RWPE2 (cell line): ENCODE results near the gene COPE.

ENCODE experiments used
- ATAC-seq: fragments of 200-7000 bp; cut with Tn5 transposase; 3 replicates; pipeline ENCODE4 v1.9.1; 2021; ENCODE audit warnings: low read depth
- DNase-seq: peaks from one replicate; pipeline ENCODE4 v3.0.0-alpha.2; 2020; ENCODE audit warnings: low spot score
- H3K27ac ChIP-seq: fragments of 450-650 bp; 2 replicates; pipeline ENCODE4 v1.5.1; 2017; ENCODE audit warnings: mild to moderate bottlenecking; ENCODE audit not compliant: poor library complexity, severe bottlenecking
- H3K27me3 ChIP-seq: fragments of 250-450 bp; sonication (Bioruptor Pico); 2 replicates; pipeline ENCODE4 v1.5.1; 2021; ENCODE audit warnings: mild to moderate bottlenecking, moderate library complexity; ENCODE audit not compliant: insufficient read depth, poor library complexity, severe bottlenecking
- H3K36me3 ChIP-seq: fragments of 250-450 bp; sonication (Bioruptor Pico); 2 replicates; pipeline ENCODE4 v1.5.1; 2020; ENCODE audit warnings: low read depth, mild to moderate bottlenecking, moderate library complexity
- H3K4me1 ChIP-seq: fragments of 250-450 bp; sonication (Bioruptor Pico); 2 replicates; pipeline ENCODE4 v1.5.1; 2021; ENCODE audit warnings: mild to moderate bottlenecking, moderate library complexity; ENCODE audit not compliant: insufficient read depth, poor library complexity, severe bottlenecking
- H3K4me3 ChIP-seq: fragments of 250-450 bp; sonication (Bioruptor Pico); 2 replicates; pipeline ENCODE4 v1.5.1; 2021; ENCODE audit warnings: mild to moderate bottlenecking, moderate library complexity; ENCODE audit not compliant: severe bottlenecking
- H3K9me3 ChIP-seq: fragments of 250-450 bp; sonication (Bioruptor Pico); 2 replicates; pipeline ENCODE4 v1.5.1; 2021; ENCODE audit warnings: mild to moderate bottlenecking, moderate library complexity; ENCODE audit not compliant: severe bottlenecking
- CTCF ChIP-seq: fragments of 450-650 bp; IDR thresholded peaks from one replicate; pipeline ENCODE4 v1.5.1; 2017; ENCODE audit warnings: mild to moderate bottlenecking, moderate library complexity; ENCODE audit not compliant: poor library complexity, severe bottlenecking

The COPE gene

GRCh38 chr19:18865106-18865972 is 53.8 kb downstream of the COPE start:
- DNase-seq (peak; percentile 53), ATAC-seq (peak; percentile 22; the same call in 2 of the 3 replicates)
- peaks cover 5% of the 10 kb centered on the region for H3K4me1 ChIP-seq
- no peak for TF ChIP-seq CTCF
- H3K9me3 ChIP-seq = no peaks in the 10 kb centered on the region
- H3K27ac ChIP-seq = no peak overlapping the region
- no peak overlapping the region for H3K4me3 ChIP-seq
- H3K27me3 ChIP-seq = no peaks in the 10 kb centered on the region
- H3K36me3 ChIP-seq = peaks cover 69% of the 10 kb centered on the region

GRCh38 chr19:18863843-18864362 is 55.3 kb downstream of the COPE start:
- no peak overlapping the region for H3K27ac ChIP-seq
- no peaks in the 10 kb centered on the region for H3K27me3 ChIP-seq
- DNase-seq (peak; percentile 62), ATAC-seq (no peak)
- peaks cover 83% of the 10 kb centered on the region for H3K36me3 ChIP-seq
- no peaks in the 10 kb centered on the region for H3K9me3 ChIP-seq
- no peak for TF ChIP-seq CTCF
- H3K4me3 ChIP-seq = no peak overlapping the region
- peaks cover 5% of the 10 kb centered on the region for H3K4me1 ChIP-seq

GRCh38 chr19:18862976-18863842 is 56.0 kb downstream of the COPE start:
- no peak for TF ChIP-seq CTCF
- Histone ChIP-seq H3K4me1 (peaks cover 5% of the 10 kb centered on the region), H3K9me3 (no peaks in the 10 kb centered on the region), H3K4me3 (no peak overlapping the region), H3K36me3 (peaks cover 90% of the 10 kb centered on the region), H3K27me3 (no peaks in the 10 kb centered on the region), H3K27ac (no peak overlapping the region)
- DNase-seq (peak; percentile 40), ATAC-seq (no peak)

- Histone ChIP-seq H3K36me3 (peaks cover 93% of the 10 kb centered on the region), H3K27ac (no peak overlapping the region)
- ATAC-seq = no peak
Observed at GRCh38 chr19:18861917-18862316, 57.3 kb downstream of the COPE start.

More at GRCh38 chr19:18861917-18862316, 57.3 kb downstream of the COPE start:
- no peak overlapping the region for H3K4me3 ChIP-seq
- H3K9me3 ChIP-seq = no peaks in the 10 kb centered on the region
- H3K4me1 ChIP-seq = peaks cover 5% of the 10 kb centered on the region
- TF ChIP-seq CTCF = no peak
- peak; percentile 46 for DNase-seq
- no peaks in the 10 kb centered on the region for H3K27me3 ChIP-seq
